GM10847 (cell line): ENCODE results near the gene BAHCC1.

ENCODE experiments used
- POLR2A ChIP-seq: IDR thresholded peaks from 2 replicates; pipeline ENCODE4 v1.6.1; 2011; ENCODE audit not compliant: insufficient read length; ENCODE audit errors: extremely low read depth

BAHCC1 gene

DNA sequence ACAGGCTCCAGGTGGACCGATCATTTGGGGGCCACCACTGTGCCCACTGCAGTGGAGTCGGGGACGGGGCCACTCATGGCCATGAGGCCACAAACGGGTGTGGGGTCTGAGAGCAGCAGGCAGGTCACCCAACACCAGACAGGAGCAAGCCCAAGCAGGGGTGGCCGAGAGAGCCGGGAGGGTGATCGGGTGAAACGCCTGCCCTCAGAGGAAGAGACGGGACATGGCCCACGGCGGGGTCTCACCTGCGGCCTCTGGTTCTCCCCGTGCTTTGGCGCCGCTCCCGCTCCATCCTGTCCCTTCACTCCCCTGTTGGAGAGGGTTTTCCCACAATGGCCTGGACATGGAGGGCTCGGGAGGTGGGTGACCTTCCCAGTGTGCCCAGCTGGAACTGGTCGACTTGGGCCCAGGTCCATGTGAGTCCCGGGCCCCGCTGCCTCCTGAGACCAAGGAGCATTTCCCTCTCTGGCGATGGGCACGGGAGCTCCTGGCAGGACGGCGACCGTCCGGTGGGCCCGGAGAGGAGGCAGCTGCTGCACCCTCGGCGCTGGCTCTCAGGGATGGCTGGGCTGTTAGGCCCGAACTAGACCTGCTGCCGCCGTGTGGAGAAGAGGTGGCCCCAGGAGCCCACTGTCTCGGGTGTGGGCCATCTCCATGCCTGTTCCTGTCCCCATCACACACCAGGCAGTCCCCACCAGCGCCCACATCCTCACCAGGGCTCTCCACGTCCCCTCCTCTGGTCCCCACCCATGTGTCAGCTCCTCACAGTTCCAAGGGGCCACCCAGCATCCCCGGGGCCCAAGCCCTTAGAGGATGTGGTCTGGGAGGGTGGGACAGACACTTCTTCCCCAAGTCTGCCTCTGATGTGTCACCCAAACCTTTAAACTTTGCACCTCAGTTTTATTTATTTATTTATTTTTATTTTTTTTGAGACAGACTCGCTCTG lies 13.4 kb upstream of the BAHCC1 start:
- no peak for TF ChIP-seq POLR2A

DNA sequence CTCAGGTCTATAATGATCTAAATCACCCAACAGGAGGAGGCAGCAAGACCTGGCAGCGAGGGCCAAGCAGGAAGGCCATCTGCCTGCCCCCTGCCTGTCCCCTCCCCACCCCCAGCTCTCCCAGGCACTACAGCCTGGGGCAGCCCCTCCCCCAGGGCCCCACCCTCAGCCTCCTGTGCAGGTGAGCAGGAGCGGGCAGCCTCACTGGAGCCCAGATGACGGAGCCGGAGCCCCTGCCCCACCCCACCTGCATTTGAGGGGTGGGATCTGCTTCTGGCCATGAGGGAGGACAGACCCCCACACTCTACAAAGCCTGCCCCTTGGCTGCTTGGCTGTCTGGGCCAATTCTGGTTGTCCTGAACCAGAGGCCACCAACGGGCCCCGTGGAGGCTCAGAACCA lies 12.4 kb upstream of the BAHCC1 start:
- TF ChIP-seq POLR2A = no peak

DNA sequence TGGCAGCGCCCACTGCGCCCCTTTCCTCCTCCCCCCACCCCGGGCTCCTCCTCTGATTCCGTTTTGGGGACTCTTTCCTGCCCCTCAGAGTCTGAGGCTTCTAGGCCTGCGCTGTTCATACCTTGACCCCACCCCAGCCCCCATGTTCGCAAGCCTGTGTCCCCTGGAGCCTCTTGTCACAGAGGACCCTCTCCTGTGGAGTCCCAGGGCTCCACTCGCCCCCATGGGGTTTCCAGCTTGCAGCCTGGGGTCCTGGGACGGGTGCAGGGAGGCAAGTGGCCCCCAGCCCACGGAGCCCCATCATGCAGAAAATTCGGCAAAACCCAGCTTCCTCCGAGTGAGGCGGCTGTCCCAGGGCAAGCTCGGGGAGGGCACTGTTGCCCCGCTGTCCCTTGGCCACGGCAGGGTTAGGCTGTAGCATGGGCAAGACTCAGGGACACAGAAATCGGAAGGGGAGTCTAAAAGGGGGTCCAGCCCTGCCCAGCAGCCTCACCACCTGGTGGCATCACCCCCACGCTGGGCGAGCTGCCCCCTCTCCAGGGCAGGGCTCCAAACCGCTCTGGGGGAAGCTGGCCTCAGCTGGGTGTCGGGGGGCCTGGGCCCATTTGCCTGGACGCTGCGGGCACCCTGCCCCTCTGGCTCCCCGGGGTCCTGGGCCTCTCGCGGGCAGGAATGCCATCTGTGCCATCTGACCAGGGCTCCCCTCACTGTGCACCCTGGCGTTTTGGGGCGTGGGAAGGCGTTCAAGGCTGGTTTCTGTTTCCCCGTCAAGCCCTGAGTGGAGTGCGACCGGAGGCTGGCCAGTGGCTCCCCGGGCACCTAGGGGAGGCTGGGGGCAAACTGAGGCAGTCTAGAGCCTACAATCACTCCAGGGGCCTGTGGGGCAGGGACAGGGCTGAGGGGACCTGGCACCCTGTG lies 11.5 kb upstream of the BAHCC1 start:
- no peak for TF ChIP-seq POLR2A

DNA sequence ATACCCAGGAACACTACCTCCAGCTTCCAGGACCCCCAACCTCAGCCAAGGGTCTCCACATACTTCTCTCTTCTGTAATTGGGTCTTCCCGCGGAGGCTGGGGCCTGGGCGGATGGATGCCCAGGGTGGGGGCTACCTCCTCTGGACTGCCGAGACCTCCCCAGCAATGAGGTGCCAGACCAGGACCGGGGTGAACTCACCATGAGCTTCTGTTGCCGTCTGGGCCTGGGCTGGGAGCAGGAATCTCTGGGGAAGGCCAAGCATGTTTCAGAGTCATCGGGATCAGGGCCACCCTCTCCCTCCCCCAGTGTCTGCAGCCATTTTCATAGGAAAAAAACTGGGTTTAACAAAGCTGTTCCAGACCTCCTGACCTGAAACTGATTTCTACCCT lies 10.3 kb upstream of the BAHCC1 start:
- TF ChIP-seq POLR2A = no peak

DNA sequence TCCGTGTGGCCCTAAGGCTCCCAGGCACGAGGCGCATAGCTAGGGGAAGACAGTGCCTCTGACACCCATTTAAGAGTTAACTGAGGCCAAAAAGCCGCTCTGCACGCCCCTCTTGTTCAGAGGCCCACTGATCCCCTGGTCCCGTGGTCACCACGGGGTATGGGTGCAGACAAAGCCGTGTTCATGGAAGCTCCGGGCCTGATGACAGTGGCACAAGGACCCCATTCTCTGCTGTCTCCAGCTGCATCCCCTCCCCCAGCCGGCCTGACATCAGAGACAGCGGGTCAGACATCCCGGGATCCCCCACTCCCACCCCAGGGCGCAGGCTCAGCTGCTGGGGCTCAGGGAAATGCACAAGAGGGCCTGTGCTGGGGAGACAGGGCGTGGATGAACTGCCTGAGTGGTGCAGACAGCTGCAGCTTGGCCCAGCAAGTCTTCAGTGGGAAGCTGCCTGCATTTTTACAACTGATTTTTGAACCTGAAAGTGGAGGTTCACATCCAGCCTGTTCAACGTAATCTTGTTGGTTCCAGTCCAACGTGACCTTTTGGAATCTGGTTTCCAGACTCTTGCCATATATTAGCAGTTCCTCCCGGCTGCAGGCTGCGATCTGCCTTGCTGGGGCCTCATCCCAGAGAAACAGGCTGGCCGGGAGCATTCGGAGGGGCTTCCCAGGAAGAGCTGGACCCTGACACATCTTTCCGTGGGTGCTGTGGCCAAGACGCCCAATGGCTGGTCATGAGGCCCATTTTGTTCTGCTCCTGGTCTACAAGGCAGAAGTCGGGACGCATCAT lies 9.7 kb upstream of the BAHCC1 start:
- no peak for TF ChIP-seq POLR2A

DNA sequence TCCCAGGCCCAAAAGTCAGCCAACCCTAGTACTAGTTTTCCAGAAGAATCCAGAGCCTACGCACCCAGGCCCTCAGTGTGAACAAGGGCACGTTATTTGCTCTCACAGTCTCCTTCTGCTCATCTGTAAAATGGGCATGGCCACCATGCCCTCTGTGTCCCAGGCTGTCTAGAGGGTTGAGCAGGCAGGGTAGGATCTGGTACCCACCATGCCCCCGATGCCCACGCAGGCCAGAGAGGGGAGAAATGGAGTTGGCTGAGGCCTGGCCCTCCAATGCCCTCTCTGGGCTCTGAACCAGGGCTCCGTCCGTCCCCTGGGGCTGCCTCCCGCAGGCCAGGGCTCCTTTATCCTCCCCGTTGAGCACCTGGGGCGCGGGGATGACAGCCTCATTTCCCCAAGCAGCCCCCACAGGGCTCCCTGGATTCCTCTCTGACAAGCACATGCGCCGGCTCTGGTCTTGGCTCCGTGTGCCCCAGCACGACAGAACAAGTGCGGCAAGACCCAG lies 9.1 kb upstream of the BAHCC1 start:
- no peak for TF ChIP-seq POLR2A

DNA sequence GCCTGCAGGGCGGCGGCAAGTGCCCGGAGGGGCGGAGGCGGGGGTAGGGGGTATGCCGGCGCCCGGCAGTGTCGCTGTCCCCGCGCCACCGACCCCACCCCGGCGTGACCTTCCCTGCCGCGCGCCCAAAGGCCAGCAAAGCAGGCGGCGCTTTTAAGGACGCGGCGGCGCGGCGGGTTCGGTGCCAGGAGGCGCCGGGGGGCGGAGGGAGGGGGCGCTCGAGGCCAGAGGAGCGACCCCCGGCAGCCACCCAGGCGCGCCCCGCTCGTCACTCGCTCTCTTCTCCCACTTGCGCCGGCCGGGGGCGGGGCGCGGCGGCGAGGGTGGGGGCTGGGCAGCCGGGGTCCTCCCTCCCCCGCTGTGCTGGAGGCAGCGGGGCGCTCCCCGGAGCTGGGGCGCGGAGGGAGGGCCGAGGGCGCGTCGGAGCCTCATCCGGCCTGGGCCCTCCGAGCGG lies 8.6 kb upstream of the BAHCC1 start:
- no peak for TF ChIP-seq POLR2A

DNA sequence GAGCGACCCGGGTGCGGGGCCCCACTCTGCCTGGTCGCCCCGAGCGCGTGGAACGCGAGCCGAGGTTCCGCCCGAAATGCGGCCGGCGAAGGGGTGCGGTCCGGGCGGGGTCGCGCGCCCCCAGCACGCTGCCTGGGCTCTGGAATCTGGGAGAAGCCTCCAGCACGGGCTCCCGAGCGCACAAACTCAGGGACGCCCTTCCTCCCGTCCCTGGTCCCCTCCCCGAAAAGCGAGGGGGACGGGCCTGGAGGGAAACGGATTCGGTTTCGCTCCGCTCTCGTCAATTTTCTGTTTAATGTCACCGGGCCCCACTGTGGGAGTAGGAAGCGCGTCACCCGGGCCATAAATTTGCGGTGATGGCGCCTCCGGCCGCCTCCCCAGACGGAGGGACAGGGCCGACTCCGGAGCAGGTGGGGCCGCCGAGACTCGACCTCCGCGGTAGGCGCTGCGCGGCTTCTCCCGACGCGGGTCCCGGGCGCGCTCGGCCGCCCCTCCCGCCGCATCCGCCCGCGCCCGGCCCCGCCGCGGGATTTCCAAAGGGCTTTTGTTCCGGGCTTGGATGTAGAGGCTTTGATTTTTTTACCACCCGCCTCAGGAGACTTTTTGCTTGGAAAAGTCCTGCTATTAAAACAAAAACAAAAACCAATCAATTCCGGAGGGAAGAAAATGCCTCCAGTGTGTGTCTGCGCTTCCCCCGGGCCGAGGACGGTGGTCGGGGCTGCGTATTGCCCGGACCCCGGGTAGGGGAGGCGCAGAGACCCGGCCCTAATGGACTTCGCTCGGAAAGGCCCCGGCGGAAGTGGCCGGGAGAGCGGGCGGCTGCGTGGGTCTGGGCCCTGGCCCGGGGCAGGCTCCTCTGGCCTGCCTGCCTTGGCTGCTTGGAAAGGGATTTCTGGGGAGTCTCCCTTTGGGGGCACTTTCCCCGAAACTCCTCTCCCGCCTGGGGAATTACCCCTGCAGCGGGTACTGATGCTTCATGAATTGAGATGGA lies 7.9 kb upstream of the BAHCC1 start:
- TF ChIP-seq POLR2A = no peak

DNA sequence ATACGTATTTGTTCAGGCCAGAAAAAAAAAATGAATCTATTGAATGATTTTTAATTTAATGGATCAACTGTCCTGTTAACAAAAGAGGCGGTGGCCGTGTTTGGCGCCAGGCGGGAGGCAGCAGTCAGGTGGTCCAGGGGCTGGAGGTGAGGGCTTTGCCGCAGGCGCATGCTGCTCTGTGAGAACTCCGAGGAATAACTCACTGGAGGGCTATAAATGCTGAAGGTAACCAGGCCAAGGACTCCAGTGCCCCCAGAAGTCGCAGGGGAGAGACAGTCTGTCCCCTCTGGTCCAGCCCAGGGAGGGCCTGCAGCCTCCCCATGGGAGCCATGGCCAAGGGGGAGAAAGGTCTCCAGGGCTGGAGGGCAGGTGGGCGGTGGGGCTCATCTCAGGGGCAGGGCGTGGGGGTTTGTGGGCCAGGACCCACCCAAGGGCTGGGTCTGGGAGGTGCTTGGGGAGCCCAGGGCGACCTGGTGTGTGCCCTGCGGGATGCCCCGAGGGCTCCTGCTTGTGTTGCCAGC lies 7.1 kb upstream of the BAHCC1 start:
- no peak for TF ChIP-seq POLR2A

DNA sequence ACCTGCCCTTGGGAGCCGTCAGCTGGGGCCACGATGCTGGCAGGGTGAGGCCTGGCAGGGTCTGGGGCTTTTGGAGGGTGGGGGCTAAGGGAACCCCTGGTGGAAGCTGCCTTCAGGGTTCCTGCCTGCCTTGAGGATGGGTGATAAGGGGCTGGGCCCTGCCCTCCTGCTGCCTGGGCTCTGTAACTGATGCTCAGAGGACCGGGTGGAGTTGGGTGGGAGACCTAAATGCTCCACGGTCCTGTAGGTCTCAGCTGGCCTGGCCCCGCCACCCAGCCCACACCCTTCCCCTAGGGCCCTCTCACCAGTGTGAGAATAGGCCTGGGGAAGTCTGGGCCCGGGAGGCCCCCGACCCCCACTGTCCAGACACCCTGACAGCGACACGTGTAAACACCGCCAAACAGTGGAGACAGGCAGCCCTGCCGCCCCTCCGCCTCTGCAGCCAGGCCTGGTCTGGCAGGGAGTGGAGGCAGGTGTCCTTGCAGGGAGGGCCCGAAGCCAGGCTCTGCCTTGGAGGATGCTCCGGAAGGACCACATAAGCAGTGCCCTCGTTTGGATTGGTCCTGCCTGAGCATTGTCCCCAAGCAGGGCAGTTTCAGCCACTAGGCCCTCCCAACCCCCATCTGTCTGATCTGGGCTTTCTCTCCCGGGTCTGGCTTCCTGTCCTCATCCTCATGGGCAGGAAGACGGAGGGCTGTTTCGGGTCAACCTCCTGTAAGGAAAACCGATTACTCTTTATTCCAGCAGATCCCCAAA lies 6.5 kb upstream of the BAHCC1 start:
- no peak for TF ChIP-seq POLR2A

DNA sequence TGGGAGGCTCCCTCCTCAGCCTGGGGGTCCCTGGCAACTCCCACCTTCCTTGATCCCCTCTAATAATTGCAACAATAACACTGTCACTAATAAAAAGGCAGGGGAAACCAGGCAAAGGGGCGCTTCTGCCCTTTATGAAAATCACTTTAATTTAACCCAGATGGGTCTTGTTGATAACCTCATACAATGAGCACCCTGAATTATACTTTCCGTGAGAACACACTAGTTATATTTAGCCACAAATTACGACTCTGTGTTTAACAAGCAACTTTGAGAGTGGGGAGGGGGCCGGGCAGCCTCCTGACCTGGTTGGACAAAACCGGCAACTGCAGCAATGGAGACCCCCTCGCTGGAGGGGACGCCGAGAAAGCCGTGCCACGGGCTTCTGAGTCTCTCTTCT lies 5.7 kb upstream of the BAHCC1 start:
- TF ChIP-seq POLR2A = no peak

DNA sequence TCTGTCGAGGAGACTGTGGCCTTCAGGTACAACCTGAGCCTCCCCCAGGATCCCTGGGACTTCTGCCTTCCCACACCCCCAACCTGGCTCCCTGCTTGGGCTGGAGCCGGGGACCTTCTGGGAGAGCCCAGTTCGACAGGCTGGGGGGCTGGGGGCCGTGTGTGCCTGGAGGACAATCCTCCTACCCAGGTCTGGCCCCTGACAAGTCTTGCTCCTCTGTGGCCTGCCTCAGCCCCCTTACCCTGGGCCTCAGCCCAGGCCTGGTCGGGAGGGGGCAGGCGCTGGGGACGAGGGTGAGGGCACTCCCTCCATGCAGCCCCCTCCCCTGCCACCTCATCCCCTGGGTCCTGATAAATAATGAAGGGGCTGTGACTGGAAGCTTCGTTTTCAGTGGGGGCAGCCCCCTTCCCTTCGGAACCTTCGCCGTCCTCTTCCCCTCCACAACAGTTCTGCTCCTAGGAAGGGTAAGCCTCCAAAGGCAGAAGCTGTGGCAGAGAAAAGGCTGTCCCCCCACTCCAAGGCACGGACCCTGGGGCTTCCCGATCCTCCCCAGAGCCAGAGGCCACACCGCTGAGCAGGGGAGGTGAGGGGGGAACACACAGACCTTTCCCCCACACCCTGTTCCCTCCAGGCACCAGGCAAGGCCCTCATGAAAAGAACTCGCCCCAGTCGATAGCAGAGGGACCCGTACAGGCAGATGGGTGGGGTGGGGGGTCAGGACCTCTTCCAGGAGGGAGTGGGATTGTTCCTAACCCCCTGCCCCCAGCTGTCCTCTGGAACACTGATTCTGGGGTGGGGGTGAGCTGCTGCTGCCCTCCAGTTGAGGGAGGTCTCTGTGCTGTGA lies 5.0 kb upstream of the BAHCC1 start:
- no peak for TF ChIP-seq POLR2A
